Activated naive CD8-positive, alpha-beta T cell (primary cell): ENCODE results near the gene LTF.

Source experiments
- H3K27ac Mint-ChIP-seq: one replicate; pipeline ENCODE4 v1.8.0; 2021; ENCODE audit warnings: mixed read lengths
- H3K27me3 Mint-ChIP-seq: one replicate; pipeline ENCODE4 v1.8.0; 2021; ENCODE audit warnings: mixed read lengths
- H3K36me3 Mint-ChIP-seq: one replicate; pipeline ENCODE4 v1.8.0; 2021; ENCODE audit warnings: mixed read lengths
- H3K4me1 Mint-ChIP-seq: one replicate; pipeline ENCODE4 v1.8.0; 2021; ENCODE audit warnings: low read depth, mixed read lengths
- H3K4me3 Mint-ChIP-seq: one replicate; pipeline ENCODE4 v1.8.0; 2021; ENCODE audit warnings: mild to moderate bottlenecking, mixed read lengths
- H3K9me3 Mint-ChIP-seq: one replicate; pipeline ENCODE4 v1.8.0; 2021; ENCODE audit warnings: low read depth, mixed read lengths

The LTF gene

GRCh38 chr3:46466871-46467403, 2.2 kb upstream of the LTF start:
- Mint-ChIP-seq H3K4me1 (no peaks in the 10 kb centered on the region), H3K36me3 (peaks cover 2% of the 10 kb centered on the region), H3K9me3 (no peaks in the 10 kb centered on the region), H3K4me3 (no peak overlapping the region), H3K27ac (no peak overlapping the region), H3K27me3 (peaks cover 15% of the 10 kb centered on the region)

DNA sequence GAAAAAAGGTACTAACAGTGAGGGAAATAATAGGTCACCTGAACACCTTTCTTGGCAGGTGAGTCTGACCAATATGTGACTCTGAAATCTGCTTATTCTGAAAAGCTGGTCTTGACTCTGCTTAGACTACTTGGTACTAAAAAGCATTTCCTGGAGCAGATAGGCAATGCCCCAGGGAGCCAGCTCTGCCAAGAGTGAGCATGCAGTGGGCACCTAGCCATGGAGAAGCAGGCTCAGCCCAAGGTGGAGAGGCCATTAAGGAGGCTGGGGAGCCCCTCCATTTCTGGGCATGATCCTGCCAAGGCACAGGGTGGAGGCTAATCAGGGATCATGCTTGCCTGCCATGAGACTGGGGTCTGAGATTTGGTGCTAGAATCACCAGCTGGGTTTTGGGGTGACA, 1.6 kb upstream of the LTF start:
- H3K9me3 Mint-ChIP-seq = no peaks in the 10 kb centered on the region
- peaks cover 2% of the 10 kb centered on the region for H3K36me3 Mint-ChIP-seq
- peaks cover 15% of the 10 kb centered on the region for H3K27me3 Mint-ChIP-seq
- no peaks in the 10 kb centered on the region for H3K4me1 Mint-ChIP-seq
- no peak overlapping the region for H3K27ac Mint-ChIP-seq
- no peak overlapping the region for H3K4me3 Mint-ChIP-seq

- Mint-ChIP-seq H3K27ac (no peak overlapping the region), H3K4me3 (no peak overlapping the region), H3K9me3 (peaks cover 5% of the 10 kb centered on the region), H3K4me1 (no peaks in the 10 kb centered on the region), H3K27me3 (peaks cover 20% of the 10 kb centered on the region), H3K36me3 (peaks cover 2% of the 10 kb centered on the region)
Observed at GRCh38 chr3:46465196-46465520, 453 bp upstream of the LTF start.

DNA sequence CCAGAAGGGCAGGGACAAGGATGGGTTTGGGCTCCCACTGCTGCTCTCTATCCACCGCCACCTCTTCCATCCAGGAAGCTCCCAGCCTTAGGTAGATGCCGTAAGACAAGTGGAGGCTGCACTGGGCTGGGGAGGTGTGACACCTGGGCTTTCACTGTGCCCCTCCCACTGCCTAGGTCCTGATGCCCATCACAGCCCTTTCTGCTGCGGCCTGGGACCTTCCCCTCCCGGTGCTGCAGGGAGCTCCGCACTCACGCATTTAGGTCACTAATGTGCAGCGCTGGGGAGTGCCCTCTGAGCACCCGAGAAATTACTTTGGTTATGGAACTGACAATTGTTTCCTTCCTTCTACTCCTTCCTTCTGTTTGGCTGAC, 850 bp downstream of the LTF start:
- H3K9me3 Mint-ChIP-seq = peaks cover 5% of the 10 kb centered on the region
- no peaks in the 10 kb centered on the region for H3K4me1 Mint-ChIP-seq
- peaks cover 20% of the 10 kb centered on the region for H3K27me3 Mint-ChIP-seq
- H3K36me3 Mint-ChIP-seq = peaks cover 2% of the 10 kb centered on the region
- H3K27ac Mint-ChIP-seq = no peak overlapping the region
- H3K4me3 Mint-ChIP-seq = no peak overlapping the region

- Mint-ChIP-seq H3K4me3 (no peak overlapping the region), H3K36me3 (peaks cover 2% of the 10 kb centered on the region), H3K9me3 (peaks cover 5% of the 10 kb centered on the region), H3K4me1 (no peaks in the 10 kb centered on the region), H3K27ac (no peak overlapping the region), H3K27me3 (peaks cover 20% of the 10 kb centered on the region)
Observed at GRCh38 chr3:46463120-46463867, 1.4 kb downstream of the LTF start.

DNA sequence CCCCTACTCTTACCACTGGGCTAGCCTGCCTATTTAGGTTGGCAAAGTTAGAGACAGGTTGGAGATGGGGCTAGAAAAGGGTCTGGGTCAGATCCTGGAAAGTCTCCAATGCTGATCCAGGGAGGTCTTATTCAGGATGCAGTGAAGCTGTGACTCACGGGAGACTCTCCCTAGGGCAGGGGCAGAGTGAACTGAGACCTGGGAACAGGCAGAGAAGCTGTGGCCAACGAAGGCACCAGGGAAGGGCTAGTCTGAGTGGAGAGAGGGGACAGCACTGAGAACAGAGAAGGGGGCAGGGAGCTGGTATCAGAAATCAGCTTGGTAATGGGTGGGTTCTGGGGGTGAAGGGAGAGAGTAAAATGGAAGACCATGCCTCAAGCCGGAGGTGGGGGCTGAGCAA, 2.2 kb downstream of the LTF start:
- no peaks in the 10 kb centered on the region for H3K4me1 Mint-ChIP-seq
- peaks cover 5% of the 10 kb centered on the region for H3K9me3 Mint-ChIP-seq
- H3K27me3 Mint-ChIP-seq = peaks cover 20% of the 10 kb centered on the region
- H3K36me3 Mint-ChIP-seq = peaks cover 2% of the 10 kb centered on the region
- H3K27ac Mint-ChIP-seq = no peak overlapping the region
- no peak overlapping the region for H3K4me3 Mint-ChIP-seq

DNA sequence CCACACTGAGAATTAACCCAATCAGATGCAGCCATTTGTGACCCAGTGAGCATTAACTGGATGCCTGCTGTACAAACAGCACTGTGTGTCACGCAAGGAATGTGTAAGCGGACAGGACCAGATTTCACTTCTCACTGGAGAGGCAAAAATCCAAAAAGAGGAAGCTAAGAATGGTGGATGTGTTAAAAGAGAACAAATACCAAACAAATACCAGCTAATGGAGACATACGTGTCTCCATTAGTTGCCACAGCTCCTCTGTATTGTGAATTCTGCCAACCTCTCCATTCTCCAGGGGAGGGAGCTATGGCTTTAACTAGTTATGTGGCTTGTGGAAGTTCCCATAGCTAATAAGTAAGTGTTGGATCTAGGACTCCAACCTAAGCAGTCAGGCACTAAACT, 2.6 kb downstream of the LTF start:
- H3K9me3 Mint-ChIP-seq = peaks cover 5% of the 10 kb centered on the region
- H3K4me1 Mint-ChIP-seq = no peaks in the 10 kb centered on the region
- peaks cover 20% of the 10 kb centered on the region for H3K27me3 Mint-ChIP-seq
- H3K4me3 Mint-ChIP-seq = no peak overlapping the region
- no peak overlapping the region for H3K27ac Mint-ChIP-seq
- H3K36me3 Mint-ChIP-seq = peaks cover 2% of the 10 kb centered on the region

DNA sequence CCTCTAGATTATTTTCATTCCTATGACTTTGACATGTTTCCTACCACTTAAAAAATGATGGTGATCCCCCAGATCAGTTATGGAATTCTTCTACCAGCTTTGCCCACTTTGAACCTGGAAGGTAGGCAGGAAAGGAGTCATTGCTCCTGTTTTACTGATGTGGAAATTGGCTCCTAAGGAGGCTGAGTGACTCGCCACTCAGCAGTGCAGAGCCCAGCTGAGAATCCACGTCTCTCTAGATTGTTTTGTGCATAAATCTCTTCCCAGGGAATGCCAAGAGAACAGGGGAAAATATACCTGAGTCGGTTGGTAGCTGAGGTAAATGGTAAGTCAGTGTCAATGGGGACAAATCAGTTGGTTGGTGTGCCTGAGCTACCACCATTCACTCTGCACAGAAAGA, 4.7 kb downstream of the LTF start:
- Mint-ChIP-seq H3K4me1 (no peaks in the 10 kb centered on the region), H3K27me3 (peaks cover 13% of the 10 kb centered on the region), H3K9me3 (peaks cover 5% of the 10 kb centered on the region), H3K4me3 (no peak overlapping the region), H3K36me3 (peaks cover 2% of the 10 kb centered on the region), H3K27ac (no peak overlapping the region)

GRCh38 chr3:46456118-46456517, 8.6 kb downstream of the LTF start:
- Mint-ChIP-seq H3K36me3 (no peaks in the 10 kb centered on the region), H3K27me3 (peaks cover 5% of the 10 kb centered on the region), H3K27ac (no peak overlapping the region), H3K9me3 (peaks cover 5% of the 10 kb centered on the region), H3K4me3 (no peak overlapping the region), H3K4me1 (no peaks in the 10 kb centered on the region)

DNA sequence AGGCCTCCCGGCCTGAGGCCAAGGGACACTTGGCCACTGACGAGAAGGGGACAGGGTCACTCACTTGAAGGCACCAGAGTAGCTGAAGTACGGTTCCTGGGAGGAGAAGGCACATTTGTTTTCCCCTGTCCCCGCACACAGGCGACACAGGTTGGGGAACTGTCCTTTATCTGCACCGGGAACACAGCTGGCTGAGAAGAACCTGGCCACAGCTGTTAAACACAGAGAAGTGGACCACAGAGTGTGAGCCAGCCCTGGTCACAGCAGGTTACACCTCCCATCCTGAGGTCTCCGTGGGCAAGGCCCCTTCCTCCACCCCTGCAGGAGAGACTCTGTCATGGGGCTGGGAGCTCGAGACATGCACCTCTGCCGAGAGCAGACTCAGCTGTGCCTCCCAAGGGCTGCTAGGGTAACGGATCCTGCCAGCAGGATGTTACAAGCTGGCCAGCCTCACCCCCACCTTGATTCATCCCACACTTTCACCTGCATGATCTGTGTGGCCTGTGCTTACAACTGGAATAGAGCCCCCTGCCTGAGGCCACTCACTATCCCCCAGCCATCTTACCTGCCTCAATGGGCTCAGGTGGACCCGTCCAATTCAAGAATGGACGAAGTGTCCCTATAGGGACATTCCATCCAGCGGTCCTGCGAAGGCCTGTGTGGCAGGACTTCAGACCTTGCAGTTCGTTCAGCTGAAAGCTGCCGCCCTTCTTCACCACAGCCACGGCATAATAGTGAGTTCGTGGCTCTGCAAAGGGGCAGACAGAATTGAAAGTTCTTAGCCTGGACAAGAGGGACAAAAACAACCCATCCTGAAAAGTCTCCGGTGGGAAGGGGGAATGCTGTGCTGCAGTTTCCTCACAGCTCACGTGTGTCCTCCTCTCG, 9.2 kb downstream of the LTF start:
- Mint-ChIP-seq H3K27ac (no peak overlapping the region), H3K4me3 (no peak overlapping the region), H3K4me1 (no peaks in the 10 kb centered on the region), H3K27me3 (peaks cover 2% of the 10 kb centered on the region), H3K9me3 (peaks cover 2% of the 10 kb centered on the region), H3K36me3 (no peaks in the 10 kb centered on the region)

DNA sequence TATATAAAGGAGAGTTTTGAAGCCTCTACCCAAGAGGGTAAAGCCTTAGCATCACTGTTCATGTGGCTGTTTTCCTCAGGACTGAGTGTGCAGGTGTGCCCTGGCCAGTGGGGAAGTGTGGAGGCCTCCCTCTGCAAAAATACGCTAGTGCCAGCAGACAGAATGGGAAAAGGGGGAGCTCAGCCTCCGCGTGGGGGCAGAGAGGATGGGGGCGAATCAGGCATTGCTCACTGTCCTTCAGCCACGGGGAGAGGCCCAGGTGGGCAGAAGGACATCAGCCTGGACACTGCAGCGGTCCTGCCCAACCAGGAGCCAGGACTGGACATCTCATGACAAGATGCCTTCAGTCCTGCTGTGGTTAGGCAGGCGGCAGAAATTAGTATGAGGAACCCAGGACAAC, 10.1 kb downstream of the LTF start:
- Mint-ChIP-seq H3K27me3 (no peaks in the 10 kb centered on the region), H3K9me3 (no peaks in the 10 kb centered on the region), H3K4me3 (no peak overlapping the region), H3K27ac (no peak overlapping the region), H3K36me3 (no peaks in the 10 kb centered on the region), H3K4me1 (no peaks in the 10 kb centered on the region)

- Mint-ChIP-seq H3K27ac (no peak overlapping the region), H3K36me3 (no peaks in the 10 kb centered on the region), H3K27me3 (no peaks in the 10 kb centered on the region), H3K9me3 (no peaks in the 10 kb centered on the region), H3K4me1 (no peaks in the 10 kb centered on the region), H3K4me3 (no peak overlapping the region)
Observed at GRCh38 chr3:46454209-46454595, 10.5 kb downstream of the LTF start.

GRCh38 chr3:46453526-46454208, 11.0 kb downstream of the LTF start:
- Mint-ChIP-seq H3K4me3 (no peak overlapping the region), H3K27ac (no peak overlapping the region), H3K9me3 (no peaks in the 10 kb centered on the region), H3K36me3 (no peaks in the 10 kb centered on the region), H3K4me1 (no peaks in the 10 kb centered on the region), H3K27me3 (peaks cover 2% of the 10 kb centered on the region)

- Mint-ChIP-seq H3K27me3 (peaks cover 2% of the 10 kb centered on the region), H3K4me3 (no peak overlapping the region), H3K36me3 (no peaks in the 10 kb centered on the region), H3K27ac (no peak overlapping the region), H3K4me1 (no peaks in the 10 kb centered on the region), H3K9me3 (no peaks in the 10 kb centered on the region)
Observed at GRCh38 chr3:46449755-46450552, 14.8 kb downstream of the LTF start.
